GM12878 (cell line): ENCODE data around the gene SLC22A23. TPM values are rescaled to one million over a fixed set of nuclear protein-coding genes. Genes with fewer than 3 reads are reported as not detected.
A peak's percentile ranks its signal among the peaks of the same experiment; 100 is the strongest.

ENCODE experiments used
- ATAC-seq: fragments of 200-7000 bp; cut with Tn5 transposase; 3 replicates; pipeline ENCODE4 v1.9.1; 2020; ENCODE audit warnings: mild to moderate bottlenecking, moderate library complexity
- BruUV-seq: library from RNA; stranded (reverse); fragments of 400-500 nt; replicated peaks from 2 replicates; lab custom pipeline; 2021; lab: Mats Ljungman, UMichigan
- CTCF ChIA-PET: fragments of 300-600 bp; sonication (Branson Sonifier 250); formaldehyde crosslinking; extraction: SDS; loops from one replicate; lab custom pipeline; 2021; ENCODE audit warnings: inconsistent platforms; lab: Yijun Ruan, JAX
- POLR2A ChIA-PET: fragments of 350-600 bp; formaldehyde crosslinking; extraction: SDS; loops from one replicate; lab custom pipeline; 2021; ENCODE audit warnings: inconsistent platforms; lab: Charles Lee
- RAD21 ChIA-PET: fragments of 300-600 bp; sonication (Branson Sonifier 250); formaldehyde crosslinking; loops from one replicate; lab custom pipeline; 2023; ENCODE audit warnings: antibody characterized with exemption; ENCODE audit not compliant: unreplicated experiment; lab: Charles Lee
- SMC1A ChIA-PET: fragments of 300-600 bp; sonication (Branson Sonifier 250); formaldehyde crosslinking; loops from one replicate; lab custom pipeline; 2023; ENCODE audit not compliant: unreplicated experiment, uncharacterized antibody; lab: Charles Lee
- DNase-seq: peaks from one replicate; pipeline ENCODE4 v3.0.0-alpha.2; 2011; ENCODE audit warnings: low read depth, low spot score
- FAIRE-seq: peaks from 3 replicates; lab custom pipeline; 2011; peaks lifted over from hg19 to GRCh38; lab: Jason Lieb, UNC
- H2AFZ ChIP-seq: 2 replicates; pipeline ENCODE4 v1.6.0; 2011; ENCODE audit warnings: low read depth, low read length, control low read depth; ENCODE audit not compliant: control insufficient read depth
- H3K27ac ChIP-seq: 2 replicates; pipeline ENCODE4 v1.5.1; 2011; ENCODE audit warnings: control low read depth; ENCODE audit not compliant: control insufficient read depth, insufficient read depth
- H3K27me3 ChIP-seq, 2 experiments: replicated peaks in 1 of 2; 2 replicates each; pipeline versions ENCODE4 v1.6.0 to v1.6.1; 2011; ENCODE audit warnings: low read length in 1 of 2; ENCODE audit not compliant: control insufficient read depth in 2 of 2, insufficient read depth in 2 of 2
- H3K36me3 ChIP-seq, 2 experiments: 2 replicates each; pipeline ENCODE4 v1.5.1; 2011; ENCODE audit warnings: low read length in 1 of 2; ENCODE audit not compliant: control insufficient read depth in 2 of 2, insufficient read depth in 2 of 2
- H3K4me1 ChIP-seq: 2 replicates; pipeline ENCODE4 v1.6.1; 2011; ENCODE audit warnings: mild to moderate bottlenecking, low read length, moderate library complexity, mixed read lengths; ENCODE audit not compliant: control insufficient read depth, insufficient read depth
- H3K4me2 ChIP-seq: 2 replicates; pipeline ENCODE4 v1.6.0; 2011; ENCODE audit warnings: control low read depth; ENCODE audit not compliant: control insufficient read depth, insufficient read depth
- H3K4me3 ChIP-seq: fragments of 200-600 bp; sonication (generic); 2 replicates; pipeline ENCODE4 v1.5.1; 2016
- H3K79me2 ChIP-seq: 2 replicates; pipeline ENCODE4 v1.6.0; 2011; ENCODE audit warnings: low read length; ENCODE audit not compliant: control insufficient read depth, insufficient read depth
- H3K9ac ChIP-seq: 2 replicates; pipeline ENCODE4 v1.8.0; 2011; ENCODE audit warnings: low read length, control low read depth, mixed read lengths; ENCODE audit not compliant: control insufficient read depth, insufficient read depth
- H3K9me3 ChIP-seq: replicated peaks from 3 replicates; pipeline ENCODE4 v1.5.1; 2011; ENCODE audit warnings: mild to moderate bottlenecking, low read length; ENCODE audit not compliant: control insufficient read depth, insufficient read depth
- H4K20me1 ChIP-seq: 2 replicates; pipeline ENCODE4 v1.6.0; 2011; ENCODE audit not compliant: control insufficient read depth, insufficient read depth
- E2F8 ChIP-seq: fragments of 450-650 bp; IDR thresholded peaks from 2 replicates; pipeline ENCODE4 v1.6.1; 2018; ENCODE audit warnings: mild to moderate bottlenecking, low read depth, moderate library complexity; ENCODE audit not compliant: partially characterized antibody
- ELK1 ChIP-seq: IDR thresholded peaks from 2 replicates; pipeline ENCODE4 v1.6.1; 2012; ENCODE audit warnings: low read depth, low read length, improper control_type of control experiment
- ESRRA ChIP-seq: IDR thresholded peaks from 2 replicates; pipeline ENCODE4 v1.6.1; 2012; ENCODE audit warnings: mild to moderate bottlenecking, low read length, improper control_type of control experiment
- HDGF ChIP-seq: fragments of 450-650 bp; IDR thresholded peaks from 2 replicates; pipeline ENCODE4 v1.6.1; 2016; ENCODE audit warnings: antibody characterized with exemption
- LARP7 ChIP-seq: fragments of 450-650 bp; IDR thresholded peaks from 2 replicates; pipeline ENCODE4 v1.6.1; 2017; ENCODE audit warnings: mild to moderate bottlenecking
- MEF2B ChIP-seq: fragments of 450-650 bp; IDR thresholded peaks from 2 replicates; pipeline ENCODE4 v1.6.1; 2018; ENCODE audit warnings: mild to moderate bottlenecking, moderate library complexity; ENCODE audit not compliant: partially characterized antibody, poor library complexity, severe bottlenecking
- NFYB ChIP-seq: IDR thresholded peaks from 2 replicates; pipeline ENCODE4 v1.6.1; 2011; ENCODE audit warnings: low read depth, mild to moderate bottlenecking, low read length, improper control_type of control experiment, moderate library complexity; ENCODE audit not compliant: insufficient read depth
- RELB ChIP-seq: fragments of 450-650 bp; IDR thresholded peaks from 2 replicates; pipeline ENCODE4 v1.6.1; 2017; ENCODE audit warnings: low read depth, mild to moderate bottlenecking, moderate library complexity
- SMAD5 ChIP-seq: IDR thresholded peaks from 2 replicates; pipeline ENCODE4 v1.6.1; 2016; ENCODE audit warnings: antibody characterized with exemption, low read depth
- STAT1 ChIP-seq: fragments of 450-650 bp; conservative IDR thresholded peaks from 2 replicates; pipeline ENCODE4 v1.6.1; 2014; ENCODE audit warnings: antibody characterized with exemption, mild to moderate bottlenecking
- TCF12 ChIP-seq: IDR thresholded peaks from 2 replicates; pipeline ENCODE4 v1.6.1; 2011; ENCODE audit warnings: low read depth, mild to moderate bottlenecking, low read length
- ZNF687 ChIP-seq: fragments of 450-650 bp; IDR thresholded peaks from 2 replicates; pipeline ENCODE4 v1.6.1; 2017; ENCODE audit warnings: mild to moderate bottlenecking, moderate library complexity
- WGBS: methylation state at CpG from one replicate; pipeline ENCODE4 v1.1.6; 2016; ENCODE audit warnings: low lambda C conversion rate; ENCODE audit not compliant: insufficient replicate concordance, insufficient coverage; ENCODE audit errors: missing lambda C conversion rate; 5-methylcytosine and 5-hydroxymethylcytosine counted together
- in situ Hi-C: fragments of 300-500 bp; cut with MboI; formaldehyde crosslinking; loops from 9 replicates; pipeline ENCODE4 v1.14.3; 2018; ENCODE audit warnings: mixed read lengths
- intact Hi-C: fragments of 100-400 bp; cut with micrococcal nuclease; formaldehyde crosslinking; loops from one replicate; pipeline ENCODE4 v1.14.2; 2022; ENCODE audit not compliant: unreplicated experiment
- polyA plus RNA-seq, 11 experiments: library from polyadenylated mRNA; depleted of rRNA in 4 of 11; unstranded in 6 of 11; stranded (reverse) in 5 of 11; fragments of >200 nt; fragmentation: Nextera tagmentation in 4 of 11; fragmentation: Illumina TruSeq in 1 of 11; extraction: Ambion mirVana in 4 of 11; extraction: Trizol in 1 of 11; gene quantifications; 1 replicate in 1 of 11; 2 replicates in 10 of 11; pipeline versions ENCODE4 v1.2.1 to v1.2.3, GENCODE V29; 2011 to 2016; ENCODE audit warnings: inconsistent platforms in 2 of 11, missing spikeins in 2 of 11, low read depth in 1 of 11
- total RNA-seq, 4 experiments: library from RNA; depleted of rRNA in 3 of 4; stranded (reverse); fragments of >200 nt in 3 of 4; fragmentation: Illumina TruSeq in 1 of 4; extraction: Trizol in 1 of 4; gene quantifications; 2 replicates each; pipeline versions ENCODE4 v1.2.1 to v1.2.3, GENCODE V29; 2013 to 2021

The SLC22A23 gene
- total and polyA plus RNA-seq, 10 of the 15 experiments (the other 5 are each of a cell fraction or from before 2014, with no cell fraction given): 0.20 to 2.4 (median 0.74) TPM

- no peaks in the 10 kb centered on the region for H4K20me1 ChIP-seq
- CTCF ChIA-PET: interaction anchor here (0.7 to 1.4 kb wide), 2 partner anchors 91 to 104 kb away, joined by 3 read pairs; no protein-coding TSS in a partner anchor
- H2AFZ ChIP-seq: peak overlapping the region; percentile 72; the same call in 1 of the 2 replicates
- no peak for ATAC-seq
- no peak for DNase-seq
- 28% methylated on average over 19 of the region's 20 CpGs for WGBS
- H3K9ac ChIP-seq: no peak overlapping the region; the same call in 1 of the 2 replicates
- TSS peak; percentile 46 for BruUV-seq
- no peak overlapping the region for H3K27ac ChIP-seq
- H3K9me3 ChIP-seq: no peaks in the 10 kb centered on the region; the same call in 2 of the 3 replicates
- H3K79me2 ChIP-seq: no peaks in the 10 kb centered on the region
- H3K4me1 ChIP-seq: peaks cover 7% of the 10 kb centered on the region
- intact Hi-C loops (loop anchor here (2.0 kb wide), 1 partner anchor 27 kb away; no protein-coding TSS in a partner anchor), in situ Hi-C loops (no loop called here)
- H3K4me3 ChIP-seq: peak overlapping the region; percentile 37; the same call in 1 of the 2 replicates
- SMC1A ChIA-PET: interaction anchor here (0.8 to 2.0 kb wide), 7 partner anchors 10 to 23 kb away, joined by 3 to 9 read pairs (median 4); no protein-coding TSS in a partner anchor
- no peak for FAIRE-seq
- H3K4me2 ChIP-seq: 0 out of 2 replicates have a peak overlapping the region, but pooled peaks have one; percentile 15
- H3K27me3 ChIP-seq: no peaks in the 10 kb centered on the region
- no peaks in the 10 kb centered on the region for H3K36me3 ChIP-seq
- POLR2A ChIA-PET: interaction anchor here (0.9 to 2.5 kb wide), 3 partner anchors 10 to 27 kb away, joined by 3 to 13 read pairs (median 6); no protein-coding TSS in a partner anchor
- RAD21 ChIA-PET: interaction anchor here (0.7 to 2.1 kb wide), 5 partner anchors 10 to 30 kb away, joined by 3 to 13 read pairs (median 3); no protein-coding TSS in a partner anchor
- TF ChIP-seq ZNF687 (0 out of 2 replicates have a peak, but pooled peaks have one; percentile 32), TCF12 (no peak), LARP7 (no peak), ELK1 (no peak), RELB (no peak), HDGF (no peak), E2F8 (peak; percentile 34), NFYB (no peak), STAT1 (no peak), ESRRA (peak; percentile 63; the same call in 1 of the 2 replicates), SMAD5 (no peak), MEF2B (no peak)
Measured at GRCh38 chr6:3355358-3356055, 101.3 kb downstream of the SLC22A23 start.
